ENCODE results near the gene ENOX1. TPM values are rescaled to one million over a fixed set of nuclear protein-coding genes. Genes with fewer than 3 reads are reported as not detected.

The ENOX1 gene
- total RNA-seq, 1 experiment from 2014 or later = 0.26 TPM

DNA sequence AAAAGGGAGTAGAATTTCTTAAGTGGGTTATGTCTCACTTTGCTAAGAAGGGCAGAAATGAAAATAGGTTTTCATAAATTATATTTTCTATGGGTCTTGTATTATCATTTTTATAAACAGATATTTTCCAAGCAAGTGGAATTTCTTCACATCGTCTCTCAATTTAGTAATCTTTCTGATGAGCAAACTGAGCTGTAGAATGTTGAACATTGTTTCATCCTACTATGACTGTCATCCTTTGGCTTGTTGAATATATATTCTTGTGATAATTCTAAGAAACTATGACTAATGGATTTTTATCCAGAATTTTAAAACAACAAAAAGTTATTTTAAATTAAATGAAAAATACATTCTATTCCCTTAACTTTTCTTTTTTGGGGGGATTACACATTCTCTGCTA, 313.8 kb downstream of the ENOX1 start (continued):
- TF ChIP-seq, protein P1, sequence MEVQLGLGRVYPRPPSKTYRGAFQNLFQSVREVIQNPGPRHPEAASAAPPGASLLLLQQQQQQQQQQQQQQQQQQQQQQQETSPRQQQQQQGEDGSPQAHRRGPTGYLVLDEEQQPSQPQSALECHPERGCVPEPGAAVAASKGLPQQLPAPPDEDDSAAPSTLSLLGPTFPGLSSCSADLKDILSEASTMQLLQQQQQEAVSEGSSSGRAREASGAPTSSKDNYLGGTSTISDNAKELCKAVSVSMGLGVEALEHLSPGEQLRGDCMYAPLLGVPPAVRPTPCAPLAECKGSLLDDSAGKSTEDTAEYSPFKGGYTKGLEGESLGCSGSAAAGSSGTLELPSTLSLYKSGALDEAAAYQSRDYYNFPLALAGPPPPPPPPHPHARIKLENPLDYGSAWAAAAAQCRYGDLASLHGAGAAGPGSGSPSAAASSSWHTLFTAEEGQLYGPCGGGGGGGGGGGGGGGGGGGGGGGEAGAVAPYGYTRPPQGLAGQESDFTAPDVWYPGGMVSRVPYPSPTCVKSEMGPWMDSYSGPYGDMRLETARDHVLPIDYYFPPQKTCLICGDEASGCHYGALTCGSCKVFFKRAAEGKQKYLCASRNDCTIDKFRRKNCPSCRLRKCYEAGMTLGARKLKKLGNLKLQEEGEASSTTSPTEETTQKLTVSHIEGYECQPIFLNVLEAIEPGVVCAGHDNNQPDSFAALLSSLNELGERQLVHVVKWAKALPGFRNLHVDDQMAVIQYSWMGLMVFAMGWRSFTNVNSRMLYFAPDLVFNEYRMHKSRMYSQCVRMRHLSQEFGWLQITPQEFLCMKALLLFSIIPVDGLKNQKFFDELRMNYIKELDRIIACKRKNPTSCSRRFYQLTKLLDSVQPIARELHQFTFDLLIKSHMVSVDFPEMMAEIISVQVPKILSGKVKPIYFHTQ (CRISPR knock-in tag; IDR thresholded peaks at IDR 0.05) = no peak

DNA sequence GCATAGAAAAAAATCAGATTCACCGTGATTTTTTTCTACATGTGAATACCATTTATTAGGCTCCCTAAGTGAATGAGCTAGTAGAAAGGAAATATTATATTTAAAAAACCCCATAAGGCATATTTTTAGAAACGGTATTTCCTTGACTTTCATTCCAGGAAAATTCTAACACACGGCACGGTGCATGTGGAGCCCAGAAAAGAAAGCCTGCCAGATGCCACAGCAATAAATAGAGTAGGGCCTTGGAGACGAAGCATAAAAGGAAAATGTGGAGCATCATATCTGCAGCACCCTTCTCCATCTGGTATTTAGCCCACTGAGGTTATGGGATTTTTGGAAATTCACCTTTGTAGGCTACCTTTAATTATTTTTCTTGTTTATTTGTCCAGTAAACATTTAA, 314.4 kb downstream of the ENOX1 start:
- DNase-seq (ENCODE audit: low spot score) = no peak
- ATAC-seq = no peak
- no peaks in the 10 kb centered on the region for H3K9me3 Mint-ChIP-seq
- H3K27me3 Mint-ChIP-seq (ENCODE audit: low read depth) = no peaks in the 10 kb centered on the region
- POLR2A ChIA-PET = no interaction called here
- no peak overlapping the region for H3K27ac Mint-ChIP-seq
- CTCF ChIA-PET = no interaction called here
- no peaks in the 10 kb centered on the region for H3K4me1 Mint-ChIP-seq
- TF ChIP-seq SP1 (CRISPR knock-in tag; conservative IDR thresholded peaks at IDR 0.05) (no peak), GTF2I (CRISPR knock-in tag; conservative IDR thresholded peaks at IDR 0.05) (no peak), TCF7 (CRISPR knock-in tag; IDR thresholded peaks at IDR 0.05; ENCODE audit: low read depth) (no peak), ZBTB21 (CRISPR knock-in tag; IDR thresholded peaks at IDR 0.05; ENCODE audit: borderline replicate concordance) (no peak), MXD4 (CRISPR knock-in tag; IDR thresholded peaks at IDR 0.05; ENCODE audit: borderline replicate concordance) (no peak), NR2C2 (CRISPR knock-in tag; IDR thresholded peaks at IDR 0.05) (no peak), NFATC4 (CRISPR knock-in tag; IDR thresholded peaks at IDR 0.05) (no peak)
- TF ChIP-seq, protein P2, sequence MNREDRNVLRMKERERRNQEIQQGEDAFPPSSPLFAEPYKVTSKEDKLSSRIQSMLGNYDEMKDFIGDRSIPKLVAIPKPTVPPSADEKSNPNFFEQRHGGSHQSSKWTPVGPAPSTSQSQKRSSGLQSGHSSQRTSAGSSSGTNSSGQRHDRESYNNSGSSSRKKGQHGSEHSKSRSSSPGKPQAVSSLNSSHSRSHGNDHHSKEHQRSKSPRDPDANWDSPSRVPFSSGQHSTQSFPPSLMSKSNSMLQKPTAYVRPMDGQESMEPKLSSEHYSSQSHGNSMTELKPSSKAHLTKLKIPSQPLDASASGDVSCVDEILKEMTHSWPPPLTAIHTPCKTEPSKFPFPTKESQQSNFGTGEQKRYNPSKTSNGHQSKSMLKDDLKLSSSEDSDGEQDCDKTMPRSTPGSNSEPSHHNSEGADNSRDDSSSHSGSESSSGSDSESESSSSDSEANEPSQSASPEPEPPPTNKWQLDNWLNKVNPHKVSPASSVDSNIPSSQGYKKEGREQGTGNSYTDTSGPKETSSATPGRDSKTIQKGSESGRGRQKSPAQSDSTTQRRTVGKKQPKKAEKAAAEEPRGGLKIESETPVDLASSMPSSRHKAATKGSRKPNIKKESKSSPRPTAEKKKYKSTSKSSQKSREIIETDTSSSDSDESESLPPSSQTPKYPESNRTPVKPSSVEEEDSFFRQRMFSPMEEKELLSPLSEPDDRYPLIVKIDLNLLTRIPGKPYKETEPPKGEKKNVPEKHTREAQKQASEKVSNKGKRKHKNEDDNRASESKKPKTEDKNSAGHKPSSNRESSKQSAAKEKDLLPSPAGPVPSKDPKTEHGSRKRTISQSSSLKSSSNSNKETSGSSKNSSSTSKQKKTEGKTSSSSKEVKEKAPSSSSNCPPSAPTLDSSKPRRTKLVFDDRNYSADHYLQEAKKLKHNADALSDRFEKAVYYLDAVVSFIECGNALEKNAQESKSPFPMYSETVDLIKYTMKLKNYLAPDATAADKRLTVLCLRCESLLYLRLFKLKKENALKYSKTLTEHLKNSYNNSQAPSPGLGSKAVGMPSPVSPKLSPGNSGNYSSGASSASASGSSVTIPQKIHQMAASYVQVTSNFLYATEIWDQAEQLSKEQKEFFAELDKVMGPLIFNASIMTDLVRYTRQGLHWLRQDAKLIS (CRISPR knock-in tag; IDR thresholded peaks at IDR 0.05; ENCODE audit: borderline replicate concordance) = no peak
- TF ChIP-seq, protein P3, sequence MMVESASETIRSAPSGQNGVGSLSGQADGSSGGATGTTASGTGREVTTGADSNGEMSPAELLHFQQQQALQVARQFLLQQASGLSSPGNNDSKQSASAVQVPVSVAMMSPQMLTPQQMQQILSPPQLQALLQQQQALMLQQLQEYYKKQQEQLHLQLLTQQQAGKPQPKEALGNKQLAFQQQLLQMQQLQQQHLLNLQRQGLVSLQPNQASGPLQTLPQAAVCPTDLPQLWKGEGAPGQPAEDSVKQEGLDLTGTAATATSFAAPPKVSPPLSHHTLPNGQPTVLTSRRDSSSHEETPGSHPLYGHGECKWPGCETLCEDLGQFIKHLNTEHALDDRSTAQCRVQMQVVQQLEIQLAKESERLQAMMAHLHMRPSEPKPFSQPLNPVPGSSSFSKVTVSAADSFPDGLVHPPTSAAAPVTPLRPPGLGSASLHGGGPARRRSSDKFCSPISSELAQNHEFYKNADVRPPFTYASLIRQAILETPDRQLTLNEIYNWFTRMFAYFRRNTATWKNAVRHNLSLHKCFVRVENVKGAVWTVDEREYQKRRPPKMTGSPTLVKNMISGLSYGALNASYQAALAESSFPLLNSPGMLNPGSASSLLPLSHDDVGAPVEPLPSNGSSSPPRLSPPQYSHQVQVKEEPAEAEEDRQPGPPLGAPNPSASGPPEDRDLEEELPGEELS (CRISPR knock-in tag; IDR thresholded peaks at IDR 0.05) = no peak
- H3K36me3 Mint-ChIP-seq = no peaks in the 10 kb centered on the region
- no peak overlapping the region for H3K4me3 Mint-ChIP-seq

DNA sequence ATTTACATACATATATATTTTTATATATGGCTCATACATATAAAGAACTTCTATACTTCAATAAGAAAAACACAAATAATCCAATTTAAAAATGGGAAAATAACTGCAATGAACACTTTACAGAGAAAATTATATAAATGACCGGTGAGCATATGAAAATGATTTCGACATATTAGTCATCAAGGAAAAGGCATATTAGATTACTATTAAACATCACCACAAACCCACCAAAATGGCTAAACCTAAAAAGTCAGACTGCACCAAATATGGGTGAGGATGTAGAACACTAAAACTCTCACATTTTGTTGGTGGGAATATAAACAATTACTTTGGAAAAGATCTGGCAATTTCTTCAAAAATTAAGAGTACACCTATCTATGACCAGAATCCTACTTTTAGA, 316.2 kb downstream of the ENOX1 start:
- H3K9me3 Mint-ChIP-seq = no peaks in the 10 kb centered on the region

More for the DNA sequence above, 316.2 kb downstream of the ENOX1 start:
- TF ChIP-seq, protein P4, sequence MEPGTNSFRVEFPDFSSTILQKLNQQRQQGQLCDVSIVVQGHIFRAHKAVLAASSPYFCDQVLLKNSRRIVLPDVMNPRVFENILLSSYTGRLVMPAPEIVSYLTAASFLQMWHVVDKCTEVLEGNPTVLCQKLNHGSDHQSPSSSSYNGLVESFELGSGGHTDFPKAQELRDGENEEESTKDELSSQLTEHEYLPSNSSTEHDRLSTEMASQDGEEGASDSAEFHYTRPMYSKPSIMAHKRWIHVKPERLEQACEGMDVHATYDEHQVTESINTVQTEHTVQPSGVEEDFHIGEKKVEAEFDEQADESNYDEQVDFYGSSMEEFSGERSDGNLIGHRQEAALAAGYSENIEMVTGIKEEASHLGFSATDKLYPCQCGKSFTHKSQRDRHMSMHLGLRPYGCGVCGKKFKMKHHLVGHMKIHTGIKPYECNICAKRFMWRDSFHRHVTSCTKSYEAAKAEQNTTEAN (CRISPR knock-in tag; IDR thresholded peaks at IDR 0.05) = no peak
- TF ChIP-seq, protein P5, sequence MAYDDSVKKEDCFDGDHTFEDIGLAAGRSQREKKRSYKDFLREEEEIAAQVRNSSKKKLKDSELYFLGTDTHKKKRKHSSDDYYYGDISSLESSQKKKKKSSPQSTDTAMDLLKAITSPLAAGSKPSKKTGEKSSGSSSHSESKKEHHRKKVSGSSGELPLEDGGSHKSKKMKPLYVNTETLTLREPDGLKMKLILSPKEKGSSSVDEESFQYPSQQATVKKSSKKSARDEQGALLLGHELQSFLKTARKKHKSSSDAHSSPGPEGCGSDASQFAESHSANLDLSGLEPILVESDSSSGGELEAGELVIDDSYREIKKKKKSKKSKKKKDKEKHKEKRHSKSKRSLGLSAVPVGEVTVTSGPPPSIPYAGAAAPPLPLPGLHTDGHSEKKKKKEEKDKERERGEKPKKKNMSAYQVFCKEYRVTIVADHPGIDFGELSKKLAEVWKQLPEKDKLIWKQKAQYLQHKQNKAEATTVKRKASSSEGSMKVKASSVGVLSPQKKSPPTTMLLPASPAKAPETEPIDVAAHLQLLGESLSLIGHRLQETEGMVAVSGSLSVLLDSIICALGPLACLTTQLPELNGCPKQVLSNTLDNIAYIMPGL (CRISPR knock-in tag; IDR thresholded peaks at IDR 0.05) = no peak
- H3K4me1 Mint-ChIP-seq = no peaks in the 10 kb centered on the region
- ChIA-PET POLR2A (no interaction called here), CTCF (no interaction called here)
- ATAC-seq (no peak), DNase-seq (ENCODE audit: low spot score) (no peak)
- no peaks in the 10 kb centered on the region for H3K36me3 Mint-ChIP-seq
- H3K27me3 Mint-ChIP-seq (ENCODE audit: low read depth) = no peaks in the 10 kb centered on the region
- H3K4me3 Mint-ChIP-seq = no peak overlapping the region
- no peak overlapping the region for H3K27ac Mint-ChIP-seq
